ENCODE data around the gene EBF3. TPM values are rescaled to one million over a fixed set of nuclear protein-coding genes. Genes with fewer than 3 reads are reported as not detected.

EBF3 gene
- total RNA-seq, 1 donor from 2014 or later = 28.6 TPM

- DNase-seq (ENCODE audit: low spot score) = peak; percentile 51
Observed at GRCh38 chr10:129855836-129856563, 108.1 kb downstream of the EBF3 start.

GRCh38 chr10:129854796-129855705 lies 109.0 kb downstream of the EBF3 start:
- DNase-seq (ENCODE audit: low spot score) = peak; percentile 67

GRCh38 chr10:129854158-129854557 lies 109.9 kb downstream of the EBF3 start:
- no peak for DNase-seq (ENCODE audit: low spot score)

GRCh38 chr10:129853562-129853903 lies 110.5 kb downstream of the EBF3 start:
- no peak for DNase-seq (ENCODE audit: low spot score)

GRCh38 chr10:129852829-129853561 lies 111.1 kb downstream of the EBF3 start:
- DNase-seq (ENCODE audit: low spot score) = peak; percentile 79

GRCh38 chr10:129851941-129852640 lies 112.0 kb downstream of the EBF3 start:
- DNase-seq (ENCODE audit: low spot score) = peak; percentile 65

- DNase-seq (ENCODE audit: low spot score) = peak; percentile 77
Observed at GRCh38 chr10:129850790-129851189, 113.3 kb downstream of the EBF3 start.

- DNase-seq (ENCODE audit: low spot score) = peak; percentile 20
Observed at GRCh38 chr10:129850316-129850715, 113.8 kb downstream of the EBF3 start.

GRCh38 chr10:129849853-129850252 lies 114.2 kb downstream of the EBF3 start:
- peak; percentile 45 for DNase-seq (ENCODE audit: low spot score)

GRCh38 chr10:129849452-129849750 lies 114.7 kb downstream of the EBF3 start:
- DNase-seq (ENCODE audit: low spot score) = no peak

GRCh38 chr10:129848696-129849451 lies 115.2 kb downstream of the EBF3 start:
- DNase-seq (ENCODE audit: low spot score) = peak; percentile 68

- peak; percentile 60 for DNase-seq (ENCODE audit: low spot score)
Observed at GRCh38 chr10:129847741-129848483, 116.2 kb downstream of the EBF3 start.

- DNase-seq (ENCODE audit: low spot score) = peak; percentile 64
Observed at GRCh38 chr10:129846991-129847391, 117.1 kb downstream of the EBF3 start.

- no peak for DNase-seq (ENCODE audit: low spot score)
Observed at GRCh38 chr10:129845111-129845753, 118.8 kb downstream of the EBF3 start.

- peak; percentile 45 for DNase-seq (ENCODE audit: low spot score)
Observed at GRCh38 chr10:129844216-129844766, 119.8 kb downstream of the EBF3 start.

- peak; percentile 80 for DNase-seq (ENCODE audit: low spot score)
Observed at GRCh38 chr10:129843702-129844101, 120.4 kb downstream of the EBF3 start.

- DNase-seq (ENCODE audit: low spot score) = peak; percentile 45
Observed at GRCh38 chr10:129843131-129843541, 120.9 kb downstream of the EBF3 start.

- DNase-seq (ENCODE audit: low spot score) = no peak
Observed at GRCh38 chr10:129842031-129842430, 122.0 kb downstream of the EBF3 start.

GRCh38 chr10:129841590-129841989 lies 122.5 kb downstream of the EBF3 start:
- no peak for DNase-seq (ENCODE audit: low spot score)
